ENCODE measurements around the gene ATP11A. TPM values are rescaled to one million over a fixed set of nuclear protein-coding genes. Genes with fewer than 3 reads are reported as not detected.

Gene ATP11A
- total RNA-seq, 1 experiment from 2014 or later, result 41.2 TPM

- no peak overlapping the region for H3K4me3 Mint-ChIP-seq (ENCODE audit: unreplicated experiment)
- no peak overlapping the region for H3K27ac Mint-ChIP-seq (ENCODE audit: low read depth, unreplicated experiment)
- peak; percentile 9 for DNase-seq (ENCODE audit: unreplicated experiment)
- intact Hi-C loops (cut with micrococcal nuclease), result no loop called here
- peaks cover 7% of the 10 kb centered on the region for H3K27me3 Mint-ChIP-seq (ENCODE audit: insufficient read depth, unreplicated experiment)
- no peak for TF ChIP-seq CTCF (IDR thresholded peaks at IDR 0.05; ENCODE audit: unreplicated experiment)
- H3K4me1 Mint-ChIP-seq (ENCODE audit: insufficient read depth, unreplicated experiment), result peaks cover 5% of the 10 kb centered on the region
- H3K9me3 Mint-ChIP-seq (ENCODE audit: unreplicated experiment), result no peaks in the 10 kb centered on the region
- H3K36me3 Mint-ChIP-seq (ENCODE audit: insufficient read depth, unreplicated experiment), result no peaks in the 10 kb centered on the region
- ChIA-PET POLR2A (no interaction called here), CTCF (interaction anchor here (0.5 to 1.2 kb wide), 4 partner anchors 8 to 347 kb away, joined by 3 to 5 read pairs (median 3); no protein-coding TSS in a partner anchor)
- BruUV-seq (replicated peaks), result no TSS peak
Measured at GRCh38 chr13:112928972-112929782, 239.3 kb downstream of the ATP11A start.

DNA sequence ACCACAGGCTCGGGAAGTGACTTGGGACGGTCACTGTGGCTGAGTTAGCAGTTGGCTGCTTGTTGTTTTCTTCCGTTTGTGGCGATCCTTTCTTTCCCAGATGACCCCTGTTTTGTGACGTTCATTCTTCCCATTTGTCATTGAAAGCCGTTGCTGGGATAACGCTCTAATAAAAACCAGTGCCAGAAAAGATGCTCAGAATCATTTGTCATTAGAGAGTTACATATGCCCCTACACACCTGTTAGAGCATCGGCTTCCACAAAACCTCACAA is 239.9 kb downstream of the ATP11A start:
- intact Hi-C loops (cut with micrococcal nuclease), result no loop called here
- POLR2A ChIA-PET, result no interaction called here
- no peaks in the 10 kb centered on the region for H3K9me3 Mint-ChIP-seq (ENCODE audit: unreplicated experiment)

DNA sequence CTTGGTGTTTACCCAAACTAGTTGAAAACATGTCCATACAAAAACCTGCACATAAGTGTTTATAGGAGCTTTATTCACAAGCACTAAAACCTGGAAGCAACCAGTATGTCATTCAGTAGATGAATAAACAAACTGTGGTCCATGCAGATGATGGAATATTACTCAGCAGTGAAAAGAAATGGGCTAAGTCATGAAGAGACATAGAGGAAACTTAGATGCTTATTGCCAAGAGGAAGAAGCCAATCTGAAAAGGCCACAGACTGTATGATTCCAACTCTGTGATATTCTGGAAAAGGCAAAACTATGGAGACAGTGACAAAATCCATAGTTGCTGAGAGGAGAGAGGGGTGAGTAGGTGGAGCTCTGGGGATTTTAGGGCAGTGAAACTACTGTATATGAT is 240.4 kb downstream of the ATP11A start:
- intact Hi-C loops (cut with micrococcal nuclease), result no loop called here
- Mint-ChIP-seq H3K27me3 (ENCODE audit: insufficient read depth, unreplicated experiment) (no peaks in the 10 kb centered on the region), H3K4me3 (ENCODE audit: unreplicated experiment) (no peak overlapping the region), H3K27ac (ENCODE audit: low read depth, unreplicated experiment) (no peak overlapping the region), H3K4me1 (ENCODE audit: insufficient read depth, unreplicated experiment) (peaks cover 5% of the 10 kb centered on the region), H3K36me3 (ENCODE audit: insufficient read depth, unreplicated experiment) (no peaks in the 10 kb centered on the region), H3K9me3 (ENCODE audit: unreplicated experiment) (no peaks in the 10 kb centered on the region)
- no peak for TF ChIP-seq CTCF (IDR thresholded peaks at IDR 0.05; ENCODE audit: unreplicated experiment)
- no TSS peak for BruUV-seq (replicated peaks)
- DNase-seq (ENCODE audit: unreplicated experiment), result no peak
- ChIA-PET CTCF (interaction anchor here (0.7 to 1.2 kb wide), 2 partner anchors 13 to 41 kb away, joined by 3 read pairs; no protein-coding TSS in a partner anchor), POLR2A (no interaction called here)

More for the DNA sequence above, 239.9 kb downstream of the ATP11A start:
- Mint-ChIP-seq H3K36me3 (ENCODE audit: insufficient read depth, unreplicated experiment) (no peaks in the 10 kb centered on the region), H3K4me1 (ENCODE audit: insufficient read depth, unreplicated experiment) (peaks cover 5% of the 10 kb centered on the region), H3K27me3 (ENCODE audit: insufficient read depth, unreplicated experiment) (peaks cover 2% of the 10 kb centered on the region), H3K4me3 (ENCODE audit: unreplicated experiment) (no peak overlapping the region), H3K27ac (ENCODE audit: low read depth, unreplicated experiment) (no peak overlapping the region)
- CTCF ChIA-PET, result interaction anchor here (0.5 to 1.2 kb wide), 3 partner anchors 13 to 101 kb away, joined by 3 read pairs; no protein-coding TSS in a partner anchor
- TF ChIP-seq CTCF (IDR thresholded peaks at IDR 0.05; ENCODE audit: unreplicated experiment), result no peak
- no peak for DNase-seq (ENCODE audit: unreplicated experiment)
- no TSS peak for BruUV-seq (replicated peaks)

GRCh38 chr13:112931028-112931934 is 241.4 kb downstream of the ATP11A start:
- BruUV-seq (replicated peaks), result no TSS peak
- Mint-ChIP-seq H3K27me3 (ENCODE audit: insufficient read depth, unreplicated experiment) (no peaks in the 10 kb centered on the region), H3K36me3 (ENCODE audit: insufficient read depth, unreplicated experiment) (no peaks in the 10 kb centered on the region), H3K9me3 (ENCODE audit: unreplicated experiment) (no peaks in the 10 kb centered on the region), H3K4me1 (ENCODE audit: insufficient read depth, unreplicated experiment) (peaks cover 5% of the 10 kb centered on the region), H3K27ac (ENCODE audit: low read depth, unreplicated experiment) (no peak overlapping the region), H3K4me3 (ENCODE audit: unreplicated experiment) (no peak overlapping the region)
- TF ChIP-seq CTCF (IDR thresholded peaks at IDR 0.05; ENCODE audit: unreplicated experiment), result peak; percentile 49
- ChIA-PET CTCF (interaction anchor here (0.6 to 1.1 kb wide), 7 partner anchors 9 to 462 kb away, joined by 3 to 5 read pairs (median 3); no protein-coding TSS in a partner anchor), POLR2A (no interaction called here)
- intact Hi-C loops (cut with micrococcal nuclease), result no loop called here
- DNase-seq (ENCODE audit: unreplicated experiment), result peak; percentile 54

Measured in MCF 10A (cell line).